Transverse colon (tissue), 4 donors: Measurements from ENCODE around the gene SCT. TPM values are rescaled to one million over a fixed set of nuclear protein-coding genes. Genes with fewer than 3 reads are reported as not detected.

Experiments
- DNase-seq: peaks from one replicate; pipeline ENCODE4 v3.0.0-alpha.2; 2019
- H3K27ac ChIP-seq, 4 donors: fragments of 200-600 bp; sonication (generic); 2 replicates each; pipeline ENCODE4 v1.5.1; 2016 to 2018; ENCODE audit warnings: inconsistent platforms in 4 of 4
- H3K27me3 ChIP-seq: fragments of 200-600 bp; sonication (generic); 2 replicates; pipeline ENCODE4 v1.5.1; 2017; ENCODE audit warnings: inconsistent platforms
- H3K36me3 ChIP-seq, 4 donors: fragments of 200-600 bp; sonication (generic); 2 replicates each; pipeline ENCODE4 v1.5.1; 2017 to 2019; ENCODE audit warnings: inconsistent platforms in 4 of 4
- H3K4me1 ChIP-seq, 4 donors: fragments of 200-600 bp; sonication (generic); 2 replicates each; pipeline ENCODE4 v1.5.1; 2017 to 2020; ENCODE audit warnings: inconsistent platforms in 4 of 4
- H3K4me3 ChIP-seq, 4 donors: fragments of 200-600 bp; sonication (generic); 1 replicate in 1 of 4; 2 replicates in 3 of 4; pipeline versions ENCODE4 v1.5.1 to v1.6.1; 2017 to 2019; ENCODE audit warnings: inconsistent platforms in 4 of 4
- H3K9me3 ChIP-seq, 2 donors: fragments of 200-600 bp; sonication (generic); 2 replicates each; pipeline ENCODE4 v1.5.1; 2017 to 2019; ENCODE audit warnings: inconsistent platforms in 2 of 2
- EP300 ChIP-seq: sonication (generic); formaldehyde crosslinking; IDR thresholded peaks from one replicate; pipeline ENCODE4 v1.6.1; 2017; ENCODE audit warnings: antibody characterized with exemption, low read depth
- POLR2A ChIP-seq: fragments of 450-650 bp; IDR thresholded peaks from one replicate; pipeline ENCODE4 v1.6.1; 2016; ENCODE audit warnings: antibody characterized with exemption, mild to moderate bottlenecking, moderate library complexity
- POLR2AphosphoS5 ChIP-seq, 3 donors: sonication (generic); formaldehyde crosslinking; IDR thresholded peaks; one replicate each; pipeline ENCODE4 v1.6.1; 2016; ENCODE audit warnings: antibody characterized with exemption in 3 of 3
- WGBS, 2 donors: methylation state at CpG; one replicate each; pipeline ENCODE4 v1.1.5; 2018; ENCODE audit warnings: low coverage in 1 of 2; 5-methylcytosine and 5-hydroxymethylcytosine counted together
- in situ Hi-C, 4 donors: fragments of 200-750 bp; cut with MboI; loops; one replicate each; pipeline versions ENCODE4 v1.15.0 to v1.15.1; 2017; ENCODE audit warnings: low sequenced_read_pairs in 3 of 4, low pct_ligation_motif_present in 1 of 4, low pct_unique_long_range_greater_than_20kb in 1 of 4
- intact Hi-C: fragments of 100-400 bp; cut with DNase I; formaldehyde crosslinking; loops from one replicate; pipeline ENCODE4 v1.15.1; 2023; ENCODE audit warnings: low total_unique reads
- total RNA-seq, 4 donors: library from RNA; depleted of rRNA; stranded (reverse); fragments of >200 nt; gene quantifications; one replicate each; pipeline ENCODE4 v1.1.0, GENCODE V29; 2016
- TF ChIP-seq, protein P1 (sequence below), 5 experiments: fragments of 200-600 bp in 3 of 5; fragments of 450-650 bp in 2 of 5; sonication (generic) in 3 of 5; IDR thresholded peaks; 1 replicate in 2 of 5; 2 replicates in 3 of 5; pipeline ENCODE4 v1.5.1; 2016 to 2017; ENCODE audit warnings: antibody characterized with exemption in 5 of 5, inconsistent platforms in 3 of 5, mild to moderate bottlenecking in 2 of 5, moderate library complexity in 1 of 5

Gene SCT
- total RNA-seq, 4 donors from 2014 or later = not detected

GRCh38 chr11:641806-642370 is 14.9 kb upstream of the SCT start:
- H3K27me3 ChIP-seq = peaks cover 34% of the 10 kb centered on the region
- in situ Hi-C loops (no loop called here), intact Hi-C loops (no loop called here)
- H3K36me3 ChIP-seq = no peaks in the 10 kb centered on the region
- WGBS, 2 donors = 91% methylated on average over 19 of the region's 19 CpGs; no CpG with 5 or more reads in 1 of the 2 donors
- TF ChIP-seq, protein P1, sequence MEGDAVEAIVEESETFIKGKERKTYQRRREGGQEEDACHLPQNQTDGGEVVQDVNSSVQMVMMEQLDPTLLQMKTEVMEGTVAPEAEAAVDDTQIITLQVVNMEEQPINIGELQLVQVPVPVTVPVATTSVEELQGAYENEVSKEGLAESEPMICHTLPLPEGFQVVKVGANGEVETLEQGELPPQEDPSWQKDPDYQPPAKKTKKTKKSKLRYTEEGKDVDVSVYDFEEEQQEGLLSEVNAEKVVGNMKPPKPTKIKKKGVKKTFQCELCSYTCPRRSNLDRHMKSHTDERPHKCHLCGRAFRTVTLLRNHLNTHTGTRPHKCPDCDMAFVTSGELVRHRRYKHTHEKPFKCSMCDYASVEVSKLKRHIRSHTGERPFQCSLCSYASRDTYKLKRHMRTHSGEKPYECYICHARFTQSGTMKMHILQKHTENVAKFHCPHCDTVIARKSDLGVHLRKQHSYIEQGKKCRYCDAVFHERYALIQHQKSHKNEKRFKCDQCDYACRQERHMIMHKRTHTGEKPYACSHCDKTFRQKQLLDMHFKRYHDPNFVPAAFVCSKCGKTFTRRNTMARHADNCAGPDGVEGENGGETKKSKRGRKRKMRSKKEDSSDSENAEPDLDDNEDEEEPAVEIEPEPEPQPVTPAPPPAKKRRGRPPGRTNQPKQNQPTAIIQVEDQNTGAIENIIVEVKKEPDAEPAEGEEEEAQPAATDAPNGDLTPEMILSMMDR (IDR thresholded peaks at IDR 0.05) = no peak
- TF ChIP-seq EP300 (no peak), POLR2AphosphoS5 (IDR thresholded peaks at IDR 0.05) (no peak), POLR2A (no peak)
- H3K4me1 ChIP-seq = peaks cover 5 to 17% (median 6%) of the 10 kb centered on the region in 4 donors
- H3K27ac ChIP-seq = no peak overlapping the region
- no peak for DNase-seq
- H3K9me3 ChIP-seq = no peaks in the 10 kb centered on the region
- H3K4me3 ChIP-seq = no peak overlapping the region

GRCh38 chr11:640021-640706 is 13.2 kb upstream of the SCT start:
- Histone ChIP-seq H3K4me1 (peaks cover 5 to 21% (median 11%) of the 10 kb centered on the region in 4 donors), H3K27me3 (peaks cover 46% of the 10 kb centered on the region), H3K27ac (no peak overlapping the region), H3K4me3 (no peak overlapping the region), H3K9me3 (no peaks in the 10 kb centered on the region), H3K36me3 (no peaks in the 10 kb centered on the region)
- no peak for DNase-seq
- TF ChIP-seq POLR2A = no peak
- TF ChIP-seq POLR2AphosphoS5 (IDR thresholded peaks at IDR 0.05) = no peak
- TF ChIP-seq EP300 = no peak
- TF ChIP-seq, protein P1 (IDR thresholded peaks at IDR 0.05) = no peak
- in situ Hi-C loops = no loop called here
- intact Hi-C loops = no loop called here
- 69% methylated on average over 31 of the region's 69 CpGs; no CpG with 5 or more reads in 1 of the 2 donors for WGBS, 2 donors

- intact Hi-C loops (no loop called here), in situ Hi-C loops (no loop called here)
- WGBS, 2 donors = 51% methylated on average over 12 of the region's 80 CpGs; no CpG with 5 or more reads in 1 of the 2 donors
- no peaks in the 10 kb centered on the region for H3K9me3 ChIP-seq
- no peak overlapping the region for H3K4me3 ChIP-seq
- no peaks in the 10 kb centered on the region for H3K36me3 ChIP-seq
- H3K27me3 ChIP-seq = peaks cover 46% of the 10 kb centered on the region
- TF ChIP-seq, protein P1 (IDR thresholded peaks at IDR 0.05) = no peak
- TF ChIP-seq POLR2AphosphoS5 (IDR thresholded peaks at IDR 0.05) (no peak), EP300 (no peak), POLR2A (no peak)
- H3K27ac ChIP-seq = no peak overlapping the region
- H3K4me1 ChIP-seq = peaks cover 5 to 21% (median 11%) of the 10 kb centered on the region in 4 donors
- DNase-seq = no peak
Measured at GRCh38 chr11:639332-639955, 12.5 kb upstream of the SCT start.

- Histone ChIP-seq H3K27me3 (peaks cover 46% of the 10 kb centered on the region), H3K27ac (no peak overlapping the region), H3K4me3 (no peak overlapping the region), H3K4me1 (peaks cover 5 to 21% (median 11%) of the 10 kb centered on the region in 4 donors), H3K9me3 (no peaks in the 10 kb centered on the region), H3K36me3 (no peaks in the 10 kb centered on the region)
- intact Hi-C loops = no loop called here
- WGBS, 2 donors = 68 to 72% methylated on average over 11 to 28 of the region's 28 CpGs
- DNase-seq = no peak
- in situ Hi-C loops = no loop called here
- TF ChIP-seq, protein P1 (IDR thresholded peaks at IDR 0.05) = no peak
- TF ChIP-seq EP300 (no peak), POLR2A (no peak), POLR2AphosphoS5 (IDR thresholded peaks at IDR 0.05) (no peak)
Measured at GRCh38 chr11:638631-639331, 11.8 kb upstream of the SCT start.
